Left ventricle myocardium inferior (tissue), 1 donor: ENCODE results near the gene INPP4B. TPM values are rescaled to one million over a fixed set of nuclear protein-coding genes. Genes with fewer than 3 reads are reported as not detected.

ENCODE experiments used
- DNase-seq: peaks from one replicate; pipeline ENCODE4 v3.0.0-alpha.2; 2020
- H3K27ac ChIP-seq: fragments of 200-600 bp; replicated peaks from 2 replicates; pipeline ENCODE4 v1.8.0; 2021
- H3K27me3 ChIP-seq: fragments of 200-600 bp; 2 replicates; pipeline ENCODE4 v1.8.0; 2021; ENCODE audit warnings: low read depth
- H3K36me3 ChIP-seq: fragments of 200-600 bp; 2 replicates; pipeline ENCODE4 v1.8.0; 2021
- H3K4me1 ChIP-seq: fragments of 200-600 bp; 2 replicates; pipeline ENCODE4 v1.8.0; 2021
- H3K4me3 ChIP-seq: fragments of 200-600 bp; 2 replicates; pipeline ENCODE4 v1.8.0; 2021; ENCODE audit warnings: mild to moderate bottlenecking, moderate library complexity
- H3K9me3 ChIP-seq: fragments of 200-600 bp; replicated peaks from 2 replicates; pipeline ENCODE4 v1.8.0; 2021
- CTCF ChIP-seq: fragments of 200-600 bp; IDR thresholded peaks from 2 replicates; pipeline ENCODE4 v1.8.0; 2021; ENCODE audit warnings: antibody characterized with exemption, mild to moderate bottlenecking, borderline replicate concordance
- intact Hi-C: fragments of 100-400 bp; cut with micrococcal nuclease; formaldehyde crosslinking; loops from one replicate; pipeline ENCODE4 v1.11.0; 2022
- total RNA-seq: library from RNA; stranded (reverse); fragmentation: NEBNext Ultra II Directional; extraction: Animal tissue kit (Norgen Biotek cat#: 25700); gene quantifications from one replicate; pipeline ENCODE4 v1.2.1, GENCODE V29; 2021
- donor health status: DM: no; HTN: yes; CAD: no; lungs with severe emphysema.

The INPP4B gene
- total RNA-seq, 1 donor from 2014 or later = 61.1 TPM

- Histone ChIP-seq H3K27ac (no peak overlapping the region), H3K4me1 (peaks cover 54% of the 10 kb centered on the region), H3K9me3 (no peaks in the 10 kb centered on the region), H3K27me3 (no peaks in the 10 kb centered on the region), H3K4me3 (no peak overlapping the region), H3K36me3 (no peaks in the 10 kb centered on the region)
- TF ChIP-seq CTCF = no peak
- no peak for DNase-seq
- intact Hi-C loops = no loop called here
Measured at GRCh38 chr4:142406499-142406835, 439.6 kb downstream of the INPP4B start.

- intact Hi-C loops = no loop called here
- no peak for DNase-seq
- no peak for TF ChIP-seq CTCF
- Histone ChIP-seq H3K27ac (peak overlapping the region; percentile 82), H3K4me1 (peaks cover 54% of the 10 kb centered on the region), H3K36me3 (no peaks in the 10 kb centered on the region), H3K27me3 (no peaks in the 10 kb centered on the region), H3K9me3 (no peaks in the 10 kb centered on the region), H3K4me3 (peak overlapping the region; percentile 68)
Measured at GRCh38 chr4:142405695-142406498, 440.2 kb downstream of the INPP4B start.

- peak; percentile 23 for DNase-seq
- no peak for TF ChIP-seq CTCF
- peak overlapping the region; percentile 82 for H3K27ac ChIP-seq
- no peaks in the 10 kb centered on the region for H3K36me3 ChIP-seq
- H3K9me3 ChIP-seq = no peaks in the 10 kb centered on the region
- no peaks in the 10 kb centered on the region for H3K27me3 ChIP-seq
- intact Hi-C loops = no loop called here
- H3K4me3 ChIP-seq = peak overlapping the region; percentile 68
- peaks cover 54% of the 10 kb centered on the region for H3K4me1 ChIP-seq
Measured at GRCh38 chr4:142405021-142405694, 440.9 kb downstream of the INPP4B start.

GRCh38 chr4:142404191-142404611 is 441.9 kb downstream of the INPP4B start:
- Histone ChIP-seq H3K27me3 (no peaks in the 10 kb centered on the region), H3K4me1 (peaks cover 54% of the 10 kb centered on the region), H3K27ac (peak overlapping the region; percentile 82), H3K36me3 (no peaks in the 10 kb centered on the region), H3K9me3 (no peaks in the 10 kb centered on the region), H3K4me3 (peak overlapping the region; percentile 68)
- no peak for DNase-seq
- intact Hi-C loops = no loop called here
- TF ChIP-seq CTCF = no peak

- H3K27ac ChIP-seq = peak overlapping the region; percentile 82
- intact Hi-C loops = no loop called here
- TF ChIP-seq CTCF = no peak
- DNase-seq = no peak
- peaks cover 54% of the 10 kb centered on the region for H3K4me1 ChIP-seq
- peak overlapping the region; percentile 5 for H3K4me3 ChIP-seq
- no peaks in the 10 kb centered on the region for H3K27me3 ChIP-seq
- H3K36me3 ChIP-seq = no peaks in the 10 kb centered on the region
- H3K9me3 ChIP-seq = no peaks in the 10 kb centered on the region
Measured at GRCh38 chr4:142402900-142403299, 443.2 kb downstream of the INPP4B start.
